RPMI8226 (cell line): ENCODE results near the gene UTP11.
"Not testable (repeated sequence)": the region's sequence is repeated elsewhere in the genome, so short reads cannot be mapped to it uniquely, and the experiment has no call there.

Source experiments
- DNase-seq: peaks from one replicate; pipeline ENCODE4 v3.0.0-alpha.2; 2015

UTP11 gene

GRCh38 chr1:38028105-38028591, 15.6 kb downstream of the UTP11 start:
- DNase-seq: peak; percentile 72

DNA sequence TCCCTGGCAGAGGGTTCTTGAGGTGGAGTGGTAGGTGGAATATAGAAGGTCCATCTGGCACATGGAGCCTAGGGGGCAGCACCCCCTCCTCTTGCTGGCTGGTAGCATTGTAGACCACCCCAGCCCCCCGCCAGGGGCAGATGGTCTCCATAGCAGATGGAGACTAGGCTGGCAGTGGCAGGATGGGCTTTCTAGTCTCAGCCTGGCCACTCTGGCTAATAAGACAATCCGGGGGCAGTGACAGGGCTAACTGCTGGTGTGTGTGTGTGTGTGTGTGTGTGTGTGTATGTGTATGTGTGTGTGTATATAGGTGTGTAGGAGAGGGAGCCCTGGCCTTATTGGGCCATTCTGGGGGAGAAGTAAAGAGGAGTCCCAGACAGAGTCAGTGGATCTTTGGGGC, 16.1 kb downstream of the UTP11 start:
- DNase-seq: no peak

DNA sequence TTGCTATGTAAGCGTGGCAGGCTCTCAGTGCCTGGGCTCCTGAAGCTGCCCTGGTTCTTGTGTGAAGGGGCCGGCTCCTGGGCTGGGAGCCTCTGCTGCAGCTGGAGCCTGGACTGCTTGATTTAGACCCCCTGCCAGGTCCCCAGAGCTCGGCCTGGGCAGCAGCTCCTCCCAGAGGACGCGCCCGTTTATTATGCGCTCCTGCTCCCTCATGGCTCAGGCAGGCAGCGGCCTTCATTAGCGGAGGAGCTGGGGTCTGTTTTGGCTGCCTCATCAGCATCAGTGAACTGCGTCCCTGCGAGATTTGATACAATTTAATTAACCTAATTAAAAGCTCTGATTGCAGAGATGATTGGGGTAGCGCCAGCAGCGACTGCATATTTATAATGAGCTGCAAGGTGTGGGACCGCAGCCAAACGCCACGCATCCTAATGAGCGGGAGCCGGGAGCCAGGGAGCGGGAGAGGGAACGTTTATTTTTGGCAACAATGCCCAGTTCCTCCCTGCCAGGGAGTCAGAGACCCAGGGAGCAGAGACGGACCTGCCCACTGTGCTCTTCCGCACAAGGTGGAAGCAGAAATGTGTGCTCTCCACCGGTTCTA, 16.6 kb downstream of the UTP11 start:
- peak; percentile 31 for DNase-seq

GRCh38 chr1:38029685-38030511, 17.4 kb downstream of the UTP11 start:
- DNase-seq: peak; percentile 86

GRCh38 chr1:38030596-38031512, 18.3 kb downstream of the UTP11 start:
- no peak for DNase-seq

DNA sequence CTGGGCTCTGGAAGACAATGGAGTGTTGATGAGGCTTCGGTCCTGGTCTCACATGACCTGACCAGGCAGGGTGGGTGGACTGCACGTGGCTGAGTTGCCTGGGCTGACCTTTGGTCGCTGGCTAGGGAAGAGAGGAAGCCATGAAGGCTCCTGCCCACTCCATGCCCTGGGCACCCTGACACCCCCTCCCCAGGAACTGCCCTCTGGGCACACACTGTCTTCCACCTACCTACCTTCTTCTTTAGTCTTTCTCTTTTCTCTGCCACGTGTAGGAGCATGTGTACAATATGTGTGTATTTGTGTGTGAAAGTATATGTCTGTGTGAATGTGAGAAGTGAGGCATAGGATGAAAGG, 19.0 kb downstream of the UTP11 start:
- no peak for DNase-seq

DNA sequence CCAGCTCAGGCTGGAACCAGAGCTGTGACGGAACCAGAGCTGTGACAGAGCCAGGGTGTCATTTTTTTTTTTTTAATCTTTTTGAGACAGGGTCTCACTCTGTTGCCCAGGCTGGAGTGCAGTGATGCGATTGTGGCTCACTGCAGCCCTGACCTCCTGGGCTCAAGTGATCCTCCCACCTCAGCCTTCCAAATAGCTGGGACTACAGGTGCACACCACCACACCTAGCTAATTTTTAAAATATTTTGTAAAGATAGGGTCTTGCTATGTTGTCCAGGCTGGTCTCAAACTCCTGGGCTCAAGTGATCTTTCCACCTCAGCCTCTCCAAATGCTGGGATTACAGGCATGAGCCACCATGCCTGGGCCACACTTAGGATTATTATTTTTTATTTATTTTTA, 20.5 kb downstream of the UTP11 start:
- not testable (repeated sequence) for DNase-seq

DNA sequence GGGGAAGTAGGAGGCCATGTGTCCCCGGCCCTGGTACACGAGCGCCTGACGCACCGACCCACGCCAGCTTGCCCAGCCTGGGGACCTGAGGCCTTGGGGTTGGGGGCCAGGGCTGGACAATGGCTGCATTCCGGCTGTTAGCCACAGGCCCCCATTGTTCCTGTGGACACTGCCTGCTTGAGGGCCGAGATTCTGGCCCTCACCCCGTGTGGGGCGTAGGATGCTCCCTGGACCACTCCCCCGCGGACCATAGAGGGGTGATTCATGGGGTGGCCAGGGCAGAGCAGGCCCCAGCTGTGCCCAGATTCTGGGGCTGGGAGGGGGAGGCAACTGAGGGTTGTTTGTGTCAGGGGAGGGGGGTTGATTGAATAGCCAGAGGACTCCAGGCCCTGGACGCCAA, 22.3 kb downstream of the UTP11 start:
- no peak for DNase-seq

- DNase-seq: no peak
These were observed 24.8 kb downstream of the UTP11 start for GRCh38 chr1:38037221-38037939.

- DNase-seq: no peak
These were observed 26.3 kb downstream of the UTP11 start for GRCh38 chr1:38038861-38039260.

DNA sequence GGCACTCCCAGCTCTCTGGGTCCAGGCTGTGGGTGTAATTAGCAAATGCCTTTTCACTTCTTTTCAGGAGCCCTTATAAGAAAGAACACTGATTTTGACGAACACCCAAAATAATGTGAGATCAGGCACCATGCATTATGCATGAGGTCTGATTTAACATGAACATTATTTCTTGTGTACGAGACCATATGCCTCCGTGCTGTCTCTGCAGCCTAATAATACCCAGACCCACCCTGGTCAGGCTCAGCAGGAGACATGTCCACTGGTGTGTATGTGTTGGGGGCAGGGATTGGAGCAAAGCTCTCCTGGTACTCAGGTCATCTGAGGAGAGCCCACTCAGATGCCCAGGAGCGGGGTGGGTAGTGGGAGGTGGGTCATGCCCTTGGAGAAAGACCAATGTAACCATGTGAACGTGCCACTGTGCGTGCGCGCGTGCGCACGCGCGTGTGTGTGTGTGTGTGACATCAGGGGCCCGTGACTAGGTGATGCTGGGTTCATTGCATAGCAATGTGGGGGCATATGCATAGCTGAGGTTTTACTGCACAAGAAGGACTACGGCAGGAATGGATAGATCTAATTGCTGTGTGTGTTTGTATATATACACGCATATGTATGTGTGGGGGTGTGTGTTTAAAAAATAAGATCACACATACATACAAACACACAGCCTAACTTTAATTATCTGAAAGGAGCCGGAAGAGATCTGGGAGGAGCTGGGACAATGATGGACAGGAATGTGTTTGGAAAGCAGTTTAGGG, 27.0 kb downstream of the UTP11 start:
- no peak for DNase-seq

DNA sequence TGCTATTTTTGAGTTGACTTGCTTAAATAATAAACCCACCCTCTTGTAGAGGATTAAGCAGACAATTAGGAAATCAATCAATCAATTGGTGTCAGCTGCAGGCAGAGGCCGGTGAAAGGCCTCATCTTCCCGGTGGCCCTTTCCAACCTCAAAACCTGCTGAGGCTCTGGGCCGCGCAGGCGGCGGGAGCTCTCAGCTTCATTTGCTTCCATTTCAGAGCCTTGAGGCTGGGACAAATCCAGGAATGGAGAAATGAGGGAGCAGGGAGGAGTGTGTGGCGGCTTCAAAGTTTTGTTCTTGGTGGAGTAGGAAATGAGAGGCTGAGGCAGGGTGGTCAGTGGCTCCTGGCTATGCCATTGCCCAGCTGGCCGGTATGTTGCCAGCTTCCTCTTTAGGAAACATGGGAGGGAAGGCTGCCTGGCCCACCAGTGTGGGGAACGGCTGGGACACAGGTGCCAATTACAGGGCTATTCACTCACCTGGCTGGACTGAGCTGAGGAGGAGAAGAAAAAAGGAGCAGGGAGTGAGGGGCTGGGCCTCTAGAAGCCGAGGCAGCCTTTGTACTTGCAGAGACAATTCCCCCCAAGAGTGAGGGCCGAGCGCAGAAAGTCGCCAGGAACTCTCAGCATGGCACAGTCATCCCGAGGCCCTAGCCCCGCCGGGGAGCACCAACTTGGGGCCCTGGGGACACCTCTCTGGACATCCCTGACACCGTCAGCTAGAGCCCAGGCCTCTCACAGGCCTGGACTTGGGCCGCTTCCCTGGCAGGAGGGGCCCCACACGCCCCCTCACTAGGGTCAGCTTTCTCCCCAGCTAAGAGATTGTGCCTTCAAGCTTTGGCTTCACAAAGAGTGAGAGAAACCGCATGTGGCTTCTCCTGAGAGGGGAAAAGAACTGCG, 29.7 kb downstream of the UTP11 start:
- no peak for DNase-seq

- DNase-seq: no peak
These were observed 30.7 kb downstream of the UTP11 start for GRCh38 chr1:38043036-38043747.

GRCh38 chr1:38044221-38045215, 32.0 kb downstream of the UTP11 start:
- DNase-seq: no peak

GRCh38 chr1:38045401-38046332, 33.1 kb downstream of the UTP11 start:
- peak; percentile 65 for DNase-seq

DNA sequence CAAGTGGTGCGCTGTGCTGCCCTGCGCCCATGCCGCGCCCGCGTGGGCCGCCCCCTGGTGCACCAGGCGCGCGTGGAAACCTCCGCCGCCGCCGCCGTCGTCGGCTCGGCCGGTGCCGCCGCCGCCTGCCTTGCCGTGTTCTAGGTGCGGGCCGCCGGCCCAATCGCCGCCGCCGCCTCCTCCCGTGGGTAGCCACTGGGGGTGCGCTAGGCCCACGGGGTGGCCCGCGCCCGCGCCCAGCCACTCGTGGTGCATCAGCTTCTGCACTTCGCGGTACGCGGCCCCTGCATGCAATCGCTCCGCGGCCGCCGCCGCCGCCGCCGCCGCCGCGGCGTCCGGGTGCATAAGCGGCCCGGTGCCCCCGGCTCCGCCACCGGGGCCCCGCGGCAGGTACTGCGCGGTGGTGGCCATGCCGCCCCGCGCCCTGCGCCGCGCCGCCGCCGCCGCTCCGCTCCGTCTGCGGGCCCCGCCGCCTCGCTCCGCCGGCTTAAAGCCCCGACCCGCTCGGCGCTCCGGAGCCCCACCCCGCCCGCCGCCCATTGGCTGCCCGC, 33.9 kb downstream of the UTP11 start, which contains the start of gene POU3F1:
Gene POU3F1, minus strand, starts transcription at position 461 of the 551 bp plus-strand sequence. Its CDS starts 50 bp downstream, at position 411.
- DNase-seq: peak; percentile 85
